Fibroblast of skin of abdomen (primary cell): ENCODE data around the gene ME3.
A peak's percentile ranks its signal among the peaks of the same experiment; 100 is the strongest.
"Not testable (repeated sequence)": the region's sequence is repeated elsewhere in the genome, so short reads cannot be mapped to it uniquely, and the experiment has no call there.

Experiments used
- DNase-seq: peaks from one replicate; pipeline ENCODE4 v3.0.0-alpha.2; 2013

ME3 gene

DNA sequence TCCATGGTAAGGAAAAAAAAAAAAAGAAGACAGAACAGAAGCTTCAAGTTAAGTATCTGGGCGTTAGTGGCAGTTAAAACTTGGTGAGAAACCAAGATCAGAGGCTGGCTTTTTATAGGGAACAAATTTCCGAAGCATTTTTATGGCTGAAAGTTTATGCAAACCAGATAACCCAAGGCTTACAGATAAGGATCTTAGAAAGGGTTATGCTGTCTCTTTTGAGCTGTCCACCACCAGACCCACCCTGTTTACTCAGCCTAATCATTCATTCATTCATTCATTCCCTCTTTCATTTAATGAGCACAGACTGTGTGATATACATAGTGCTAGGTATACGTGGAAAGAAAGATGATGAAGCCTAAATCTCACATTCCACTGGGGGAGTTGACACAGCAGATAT, 89.5 kb downstream of the ME3 start:
- DNase-seq, result no peak

DNA sequence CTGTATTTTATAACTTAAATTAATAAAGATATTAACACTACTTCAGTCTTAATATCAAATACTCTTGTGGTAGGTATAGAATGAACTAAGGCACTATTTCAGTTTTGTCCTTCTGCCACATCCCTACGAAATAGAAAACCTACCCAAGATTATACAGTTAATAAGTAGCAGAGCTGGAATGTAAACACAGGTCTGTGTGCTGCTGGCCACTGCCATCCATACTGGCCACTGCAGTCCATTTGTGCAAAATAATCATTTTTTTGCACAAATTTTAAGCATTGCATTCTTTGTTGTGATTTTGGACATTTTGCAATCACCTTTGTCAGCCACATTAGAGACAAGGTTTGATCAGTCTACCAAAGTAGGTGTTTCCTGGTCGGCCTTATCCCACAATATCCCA, 91.9 kb downstream of the ME3 start:
- DNase-seq, result no peak

DNA sequence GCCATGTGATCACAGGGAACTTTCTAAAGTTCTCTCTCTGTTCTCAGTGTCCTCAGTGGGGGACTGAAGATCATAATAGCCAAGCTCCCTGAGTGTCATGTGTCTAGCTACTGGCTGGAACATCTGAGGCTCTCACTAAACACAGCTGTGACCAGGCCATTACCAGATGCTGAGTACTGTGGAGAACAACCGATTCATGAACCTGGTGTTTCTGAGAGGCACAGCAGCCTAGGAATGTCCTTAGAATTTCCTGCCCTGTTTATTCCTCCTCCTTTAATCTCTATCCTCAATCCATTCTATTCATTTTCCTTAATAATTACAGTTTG, 93.0 kb downstream of the ME3 start:
- DNase-seq, result no peak

DNA sequence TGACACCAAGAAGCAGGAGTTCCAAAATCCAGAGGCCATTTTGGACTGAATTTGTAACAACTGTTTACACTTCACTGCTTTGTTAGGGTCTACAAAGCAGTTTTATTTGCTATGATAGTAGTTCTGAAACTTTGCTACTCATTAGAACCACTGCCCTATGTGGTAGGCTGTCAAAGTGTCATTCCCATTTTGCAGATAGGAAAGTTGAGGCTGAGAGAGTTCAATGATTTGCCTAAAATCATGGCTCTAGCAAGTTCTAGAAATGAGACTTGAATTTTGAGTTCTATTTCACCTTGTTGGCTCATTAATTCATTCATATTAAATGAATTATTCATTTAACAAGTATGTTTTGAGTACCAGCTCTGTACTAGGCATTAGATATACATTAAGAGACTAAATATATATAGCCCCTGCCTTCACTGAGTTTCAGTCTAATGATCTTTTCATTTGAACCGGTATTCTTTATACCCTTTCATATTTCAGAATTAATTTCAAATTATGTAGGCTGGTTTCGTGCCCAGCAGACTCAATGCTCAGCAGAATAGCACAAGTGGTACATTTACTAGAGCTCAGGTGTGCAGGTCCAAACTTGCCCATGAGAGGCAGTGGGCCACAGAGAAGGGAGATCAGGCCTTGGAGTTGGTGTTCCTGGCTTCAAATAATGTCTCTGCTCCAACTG, 93.5 kb downstream of the ME3 start:
- no peak for DNase-seq

DNA sequence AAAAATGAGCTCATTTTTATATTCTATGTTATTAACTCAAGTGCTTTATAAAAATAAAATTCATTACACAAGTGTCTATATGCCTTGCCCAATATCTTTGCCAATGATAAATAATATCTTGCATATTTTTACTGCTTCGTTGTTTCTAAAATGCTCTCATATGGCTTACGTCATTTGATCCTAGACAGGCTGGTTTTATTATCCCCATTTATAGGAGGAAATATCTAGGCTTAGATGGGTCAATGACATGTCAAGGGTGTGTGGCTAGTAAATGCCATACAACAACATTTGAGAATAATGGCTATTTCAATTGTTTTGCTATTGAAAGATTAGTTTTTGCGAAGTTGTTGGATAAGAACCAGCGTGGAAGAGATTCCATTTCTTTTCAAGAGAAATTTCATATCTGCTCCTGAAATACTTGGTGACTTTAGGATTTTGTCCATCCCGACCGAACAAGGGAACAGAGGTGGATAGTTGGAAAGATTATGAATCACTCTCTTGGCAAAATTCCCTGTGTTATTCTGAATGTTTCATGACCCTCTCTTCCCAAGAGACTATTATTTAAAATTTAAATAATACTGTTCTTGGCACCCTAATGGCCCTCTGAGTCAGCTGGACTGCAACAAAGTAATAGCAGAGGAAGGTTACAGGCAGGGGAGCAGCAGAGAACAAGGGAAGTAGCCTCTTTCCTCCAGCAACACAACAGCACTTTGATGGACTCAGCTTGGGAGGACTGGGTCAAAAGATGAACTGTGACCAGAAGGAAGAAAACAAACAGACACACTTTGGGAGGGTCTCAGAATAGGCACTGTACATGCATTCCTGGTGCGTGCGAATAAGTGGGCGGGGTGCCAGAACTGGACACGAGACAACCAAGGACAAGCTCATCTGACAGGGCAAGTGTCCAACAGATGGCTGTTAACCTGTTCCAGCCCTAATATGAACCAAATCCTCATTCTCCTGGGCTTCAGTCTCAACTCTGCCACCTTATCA, 94.5 kb downstream of the ME3 start:
- DNase-seq, result peak; percentile 80

DNA sequence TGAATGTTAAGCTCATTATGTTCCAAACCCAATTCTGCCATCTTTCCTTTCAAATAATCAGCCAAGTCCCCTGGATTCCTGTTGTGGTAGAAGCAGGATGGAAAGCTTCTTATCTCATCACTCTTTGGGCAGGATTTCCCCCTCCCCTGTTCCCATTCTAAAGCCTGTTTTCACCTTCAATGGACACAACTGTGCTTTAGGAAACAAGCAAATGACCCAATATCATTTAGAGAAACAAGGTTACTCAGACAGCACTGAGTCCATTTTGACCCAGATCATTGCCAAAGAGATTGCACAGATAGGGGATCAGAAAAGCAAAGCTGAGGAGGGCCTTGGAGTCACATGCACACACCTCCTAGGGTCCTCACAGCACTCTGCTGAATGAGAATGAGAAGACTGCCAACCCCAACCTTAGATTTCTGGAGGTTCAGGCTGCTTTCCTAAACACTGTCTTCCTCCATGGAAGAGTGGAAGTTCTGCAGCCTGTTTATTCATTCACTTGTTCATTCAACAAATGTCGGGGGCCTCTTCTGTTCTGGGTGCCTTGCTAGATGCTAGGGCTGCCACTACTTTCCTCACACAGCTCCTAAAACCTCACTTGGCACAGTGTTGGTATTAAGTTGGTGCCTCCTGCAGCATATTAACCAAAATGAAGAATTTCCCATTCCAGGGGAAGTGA, 95.3 kb downstream of the ME3 start:
- no peak for DNase-seq

DNA sequence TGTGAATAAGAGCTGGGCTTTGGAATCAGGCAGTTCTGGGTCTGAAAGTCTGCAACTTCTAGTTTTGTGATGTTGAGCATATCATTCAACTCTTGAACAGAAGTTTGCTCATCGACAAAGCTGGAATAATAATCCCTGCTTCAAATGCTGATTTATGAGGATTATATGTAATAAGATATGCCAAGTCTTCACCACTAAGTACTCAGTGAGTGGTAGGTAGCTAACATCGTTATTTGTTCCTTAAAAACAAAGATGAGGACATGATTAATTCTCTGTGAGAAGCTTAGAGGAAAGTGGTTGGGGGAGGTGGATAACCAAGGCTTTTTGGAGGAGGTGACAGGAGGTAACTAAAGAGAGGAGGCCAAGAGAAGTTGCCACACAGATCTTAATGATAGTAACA, 96.5 kb downstream of the ME3 start:
- no peak for DNase-seq

DNA sequence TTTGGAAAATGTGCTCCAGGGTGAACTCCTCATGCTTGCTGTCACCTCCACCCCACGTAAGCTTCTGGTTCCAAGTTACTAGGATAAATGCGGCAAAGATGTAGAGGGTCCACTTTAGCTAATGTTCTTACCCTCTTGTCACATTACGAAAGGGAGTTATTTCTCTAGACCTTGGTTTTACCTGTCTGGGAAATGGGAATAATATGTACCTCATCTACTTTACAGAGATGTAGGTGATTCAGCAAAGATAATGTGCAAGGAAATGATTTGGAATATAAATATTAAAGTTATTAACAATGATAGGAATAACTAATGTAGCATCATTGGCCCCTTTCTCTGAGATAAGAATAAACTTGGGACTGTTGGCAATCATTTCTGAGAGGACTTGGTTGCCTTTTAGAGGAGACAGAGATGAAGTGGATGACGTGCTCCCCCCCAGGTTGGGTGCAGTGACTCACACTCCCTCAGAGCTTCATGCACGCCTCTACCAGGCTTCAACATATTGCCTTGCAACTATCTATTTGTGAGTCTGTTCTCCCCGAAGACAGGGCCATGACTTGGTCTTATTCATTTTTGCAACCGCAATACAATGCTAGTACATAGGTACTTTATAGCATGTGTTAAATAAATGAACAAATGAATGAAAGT, 97.1 kb downstream of the ME3 start:
- DNase-seq, result peak; percentile 36

DNA sequence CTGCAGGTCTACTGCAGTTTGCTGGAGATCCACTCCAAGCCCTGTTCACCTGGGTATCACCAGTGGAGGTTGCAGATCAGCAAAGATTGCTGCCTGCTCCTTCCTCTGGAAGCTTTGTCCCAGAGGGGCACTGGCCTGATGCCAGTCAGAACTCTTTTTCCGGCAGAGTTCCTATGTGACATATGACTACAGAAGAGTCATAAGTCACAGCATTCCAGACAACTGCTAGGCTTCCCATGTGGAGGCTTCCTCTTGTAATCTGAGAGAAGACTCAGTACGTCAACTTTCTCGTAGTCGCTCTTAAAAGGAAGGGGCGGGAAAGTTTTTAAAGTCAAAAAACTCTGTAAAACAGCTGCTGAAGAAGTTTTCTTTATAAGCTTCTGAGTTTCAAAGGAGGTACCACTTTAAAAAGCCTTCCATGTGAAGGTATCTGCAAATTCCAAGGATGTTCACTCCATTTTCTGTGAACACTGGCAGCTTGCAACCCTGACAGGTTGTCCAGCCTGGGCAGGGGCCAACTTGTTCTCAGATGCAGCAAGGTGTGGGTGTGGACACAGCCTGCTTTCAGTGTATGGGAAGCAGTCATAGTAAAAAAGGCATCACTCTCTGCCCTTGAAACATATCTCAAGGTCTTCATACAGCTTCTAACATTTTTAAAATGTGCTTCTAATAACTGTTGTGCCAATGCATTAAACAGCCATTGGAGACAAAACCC, 97.8 kb downstream of the ME3 start:
- DNase-seq, result peak; percentile 47

DNA sequence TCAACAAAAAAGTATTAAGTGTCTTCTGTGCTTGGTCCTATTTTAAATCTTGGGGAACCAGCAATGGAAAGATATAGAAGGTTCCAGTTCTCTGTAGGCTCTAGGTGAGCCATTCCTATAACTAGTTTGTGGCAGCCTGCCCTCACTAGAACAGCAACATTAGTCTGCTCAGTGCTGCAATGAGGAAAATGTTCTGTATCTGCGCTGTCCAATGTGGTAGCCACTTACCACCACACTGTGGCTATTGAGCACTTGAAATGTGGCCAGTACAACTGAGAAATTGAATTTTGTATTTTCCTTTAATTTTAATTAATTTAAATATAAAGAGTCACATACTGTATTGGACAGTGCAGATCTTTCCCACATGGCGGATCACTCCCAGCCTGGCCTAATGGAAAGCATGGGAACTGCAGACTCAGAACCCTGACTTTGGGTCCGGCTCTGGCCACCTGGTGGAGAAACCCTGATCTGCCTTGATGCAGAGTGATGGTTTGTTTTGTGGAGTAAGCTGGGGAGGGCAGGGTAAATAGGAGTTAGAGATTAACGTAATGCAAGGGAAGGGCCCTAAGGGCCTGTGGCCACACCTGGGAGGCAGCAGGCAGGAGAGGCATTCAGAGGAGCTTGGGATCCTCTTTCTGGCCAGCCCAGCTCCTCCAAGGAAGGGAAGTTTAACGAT, 101.0 kb downstream of the ME3 start:
- no peak for DNase-seq

DNA sequence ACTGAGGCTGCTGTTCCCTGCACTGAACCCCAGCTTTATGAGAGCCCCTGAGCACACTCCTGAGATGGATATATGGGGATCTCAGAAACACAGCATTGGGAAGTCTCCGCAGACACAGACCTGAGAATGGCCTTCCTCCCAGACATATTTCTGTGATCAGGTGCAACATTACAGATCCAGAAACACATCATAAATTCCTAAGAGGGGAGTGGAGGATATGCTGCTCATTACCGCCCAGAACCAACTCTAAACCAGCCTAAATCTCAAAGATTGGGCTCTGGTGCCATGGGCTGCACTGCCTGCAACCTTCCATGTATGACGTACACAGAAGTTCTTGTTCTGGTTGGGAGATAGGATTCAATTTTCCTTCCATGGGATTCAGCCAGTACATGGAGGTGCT, 102.0 kb downstream of the ME3 start:
- DNase-seq, result no peak

DNA sequence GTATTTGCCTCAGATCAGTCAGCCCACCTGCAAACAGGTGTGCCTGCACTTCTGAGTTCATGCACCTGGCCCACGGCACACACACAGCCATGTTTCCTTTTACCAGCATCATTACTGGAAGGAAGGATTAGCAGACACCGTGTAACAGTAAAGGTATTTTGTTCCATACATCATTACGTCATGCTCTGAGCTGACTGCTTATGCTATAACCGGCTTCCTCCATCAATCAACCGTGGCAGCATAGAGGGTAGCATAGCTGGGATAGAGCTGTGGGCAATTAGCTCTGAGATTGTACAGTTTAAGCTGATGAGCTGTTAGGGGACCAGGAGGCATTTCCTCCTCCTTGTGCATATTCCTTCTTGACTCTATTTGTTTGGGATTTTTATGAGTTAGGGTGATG, 102.4 kb downstream of the ME3 start:
- DNase-seq, result peak; percentile 40

DNA sequence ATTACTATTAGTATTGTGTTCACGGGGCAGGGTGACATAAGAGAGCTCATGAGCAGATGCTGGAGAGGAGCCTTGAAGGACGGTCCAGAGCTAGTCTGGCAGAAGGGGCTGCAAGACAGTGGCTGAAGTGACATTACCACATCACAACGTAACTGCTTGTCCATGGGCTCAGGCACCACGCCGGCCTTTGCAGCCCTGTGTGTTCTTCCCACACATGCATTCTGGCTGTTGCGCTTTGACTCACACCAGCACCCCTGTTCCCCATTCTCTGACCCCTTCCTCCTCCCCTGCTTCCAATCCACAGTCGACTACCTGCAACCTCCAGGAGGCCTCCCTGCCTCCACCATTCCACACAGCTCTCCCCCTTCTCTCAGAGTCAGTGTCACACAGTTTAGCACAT, 103.3 kb downstream of the ME3 start:
- DNase-seq, result no peak

DNA sequence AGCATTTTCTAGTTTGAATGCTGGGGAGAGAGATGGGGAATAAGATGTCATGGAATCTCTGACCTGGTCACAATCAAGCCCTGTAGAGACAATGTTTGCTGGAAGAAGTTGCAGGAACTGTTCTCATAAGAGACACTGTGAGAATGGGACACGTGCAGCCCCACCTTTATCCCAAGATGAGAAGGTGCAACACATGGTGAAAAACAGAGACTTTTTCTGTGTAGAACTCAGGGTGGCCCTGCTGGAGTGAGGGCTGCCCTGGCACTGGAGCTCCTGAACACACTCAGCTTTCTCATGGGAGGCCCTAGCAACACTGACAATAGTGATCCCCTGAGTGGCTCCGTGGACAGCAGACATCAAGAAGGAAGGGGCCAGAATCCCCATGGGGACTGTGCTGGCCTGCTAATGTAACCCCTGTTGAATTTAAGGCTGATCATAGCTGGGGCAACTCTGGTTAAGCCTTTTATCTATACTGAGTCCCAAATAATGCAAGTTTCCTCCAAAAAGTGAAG, 106.6 kb downstream of the ME3 start:
- no peak for DNase-seq

DNA sequence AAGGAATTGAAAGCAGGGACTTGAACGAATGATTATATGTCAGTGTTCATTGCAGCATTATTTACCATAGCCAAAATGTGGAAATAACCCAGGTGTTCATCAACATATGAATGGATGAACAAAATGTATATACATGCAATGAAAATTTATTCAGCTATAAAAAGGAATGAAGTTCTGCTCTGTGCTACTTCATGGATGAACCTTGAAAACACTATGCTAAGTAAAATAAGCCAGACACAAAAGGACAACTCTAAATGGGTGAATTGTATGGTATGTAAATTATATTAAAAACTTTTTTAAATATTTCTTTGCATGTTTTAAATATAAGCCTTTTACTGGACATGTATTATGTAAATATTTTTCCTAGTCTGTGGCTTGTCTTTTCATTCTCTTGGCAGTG, 107.0 kb downstream of the ME3 start:
- DNase-seq, result no peak

DNA sequence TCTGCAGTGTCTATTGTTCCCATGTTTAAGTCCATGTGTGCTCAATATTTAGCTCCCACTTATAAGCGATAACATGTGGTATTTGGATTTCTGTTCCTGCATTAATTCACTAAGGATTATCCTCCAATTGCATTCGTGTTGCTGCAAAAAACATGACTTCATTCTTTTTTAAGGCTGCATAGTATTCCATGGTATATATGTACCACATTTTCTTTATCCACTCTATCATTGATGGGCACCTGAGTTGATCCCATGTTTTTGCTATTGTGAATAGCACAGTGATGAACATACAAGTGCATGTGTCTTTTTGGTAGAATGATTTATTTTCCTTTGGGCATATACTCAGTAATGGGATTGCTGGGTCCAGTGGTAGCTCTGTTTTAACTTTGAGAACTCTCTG, 109.6 kb downstream of the ME3 start:
- DNase-seq, result not testable (repeated sequence)

DNA sequence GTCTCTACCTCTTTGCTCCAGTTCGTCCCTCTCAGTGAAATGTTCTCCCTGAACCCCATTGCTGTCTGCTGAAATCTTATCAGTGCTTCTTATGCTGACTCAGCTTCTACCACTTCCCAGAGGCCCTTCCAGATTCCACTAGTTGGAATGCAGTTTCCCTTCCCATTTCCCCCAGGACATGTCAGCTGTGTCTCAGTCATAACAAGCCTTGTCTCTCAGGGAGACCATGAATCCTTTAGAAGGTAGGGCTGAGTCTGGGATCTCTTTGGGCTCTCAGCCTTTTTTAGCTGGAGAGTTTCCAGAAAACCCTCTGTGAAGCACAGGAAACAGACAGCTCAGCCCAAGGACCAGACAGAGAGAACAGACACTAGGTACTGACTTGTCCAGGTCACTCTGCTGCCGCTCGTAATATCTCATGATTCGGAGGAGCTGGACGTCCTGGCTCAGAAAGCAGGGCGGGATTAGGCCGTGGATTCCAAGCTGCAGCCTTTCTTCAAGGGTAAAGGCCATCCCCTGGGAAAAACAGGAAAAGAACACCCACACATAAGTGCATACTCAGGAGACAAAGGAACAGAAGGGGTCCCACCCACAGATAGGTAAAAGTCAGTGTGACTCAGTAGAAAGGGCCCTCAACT, 113.0 kb downstream of the ME3 start:
- peak; percentile 86 for DNase-seq

DNA sequence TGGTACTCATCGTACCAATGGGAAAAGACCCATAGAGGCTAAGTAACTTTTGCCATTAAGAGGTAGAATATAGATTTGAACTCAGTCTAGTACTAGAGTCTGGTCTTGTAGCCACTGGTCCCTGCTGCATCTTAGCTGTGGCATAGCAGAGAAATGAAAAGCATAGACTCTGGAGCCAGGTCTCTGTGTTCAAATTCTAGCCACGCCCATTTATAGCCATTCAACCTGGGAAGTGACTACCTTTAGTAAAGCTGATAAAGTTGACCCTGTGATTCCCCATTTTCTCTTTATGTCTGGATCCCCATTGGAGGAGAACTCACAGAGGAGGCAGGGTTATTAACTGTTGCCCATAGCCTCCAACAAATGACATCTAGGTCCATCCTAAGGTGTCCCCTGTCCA, 113.6 kb downstream of the ME3 start:
- DNase-seq, result no peak

DNA sequence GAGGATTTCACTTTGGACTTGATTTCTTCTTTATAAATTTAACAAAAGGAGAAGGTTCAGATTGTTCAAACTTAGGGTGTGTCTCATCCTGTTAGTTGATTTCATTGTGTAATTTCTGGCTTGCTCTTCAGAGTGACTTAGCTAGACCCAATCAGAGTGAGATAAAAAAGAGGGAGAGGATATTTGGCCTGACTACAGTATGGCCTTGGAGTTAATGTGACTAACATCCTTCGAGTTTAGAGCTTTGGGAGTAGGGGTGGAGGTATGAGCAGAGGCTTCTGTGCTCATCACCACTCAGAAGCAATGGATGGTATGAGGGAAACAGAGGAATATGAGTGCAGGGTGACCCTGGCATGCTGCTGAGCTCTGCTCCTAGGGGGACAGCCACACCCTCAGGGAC, 114.2 kb downstream of the ME3 start:
- DNase-seq, result no peak

DNA sequence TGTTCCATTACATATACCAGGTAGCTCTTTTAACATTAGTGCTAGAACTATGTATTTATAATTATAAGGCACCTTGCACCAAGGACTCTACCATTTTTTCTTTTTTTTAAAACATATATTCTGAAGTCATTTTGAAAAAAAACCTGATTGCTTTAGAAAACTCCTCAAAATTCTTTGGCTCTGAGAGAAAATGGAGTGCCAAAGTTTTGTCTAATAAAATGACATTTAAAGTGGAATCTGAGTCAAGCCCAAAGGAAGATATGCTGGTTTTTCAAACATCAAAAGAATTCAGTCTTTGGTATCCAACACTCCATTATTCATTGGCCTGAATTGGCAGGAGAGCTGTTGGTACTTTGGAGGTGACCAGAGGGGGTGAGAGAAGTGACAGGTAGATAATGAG, 116.5 kb downstream of the ME3 start:
- DNase-seq, result no peak

DNA sequence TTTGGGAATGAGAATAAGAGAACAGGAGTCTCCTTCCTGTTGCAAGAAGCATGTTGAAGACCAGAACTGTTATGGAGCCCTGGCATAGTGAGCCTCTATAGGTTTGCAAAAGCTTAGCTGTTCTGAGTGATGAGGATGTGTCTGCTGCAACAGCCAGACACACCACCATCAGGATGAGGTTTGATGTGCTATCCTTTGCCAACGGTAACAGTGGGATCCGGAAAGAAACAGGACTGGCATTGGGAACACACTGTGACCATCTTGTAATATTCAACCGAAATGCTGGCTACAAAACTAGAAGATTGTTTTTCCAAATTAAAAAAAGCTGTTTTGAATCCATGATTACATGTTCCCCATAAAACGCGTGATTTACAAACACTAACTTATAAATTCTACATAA, 117.0 kb downstream of the ME3 start:
- no peak for DNase-seq
